K562 (cell line): Measurements from ENCODE around the gene ADRA2B. TPM values are rescaled to one million over a fixed set of nuclear protein-coding genes. Genes with fewer than 3 reads are reported as not detected.

Experiments
- ATAC-seq: fragments of 200-7000 bp; cut with Tn5 transposase; 3 replicates; pipeline ENCODE4 v1.9.1; 2020; ENCODE audit warnings: moderate library complexity
- BruUV-seq: library from RNA; stranded (reverse); fragments of 400-500 nt; replicated peaks from 2 replicates; lab custom pipeline; 2021; lab: Mats Ljungman, UMichigan
- CTCF ChIA-PET: fragments of 300-600 bp; formaldehyde crosslinking; extraction: SDS; loops from one replicate; lab custom pipeline; 2021; ENCODE audit warnings: low intra/inter-chr PET ratio; lab: Yijun Ruan, JAX
- POLR2A ChIA-PET: fragments of 300-600, 350-650 bp; sonication (Branson Sonifier 250); formaldehyde crosslinking; extraction: SDS; loops from one replicate; lab custom pipeline; 2021; ENCODE audit warnings: antibody characterized with exemption, inconsistent platforms; lab: Yijun Ruan, JAX
- DNase-seq, 4 experiments: peaks; one replicate each; pipeline versions ENCODE4 v3.0.0 to v3.0.0-alpha.2; 2011 to 2018; ENCODE audit warnings: low spot score in 3 of 4, mixed read lengths in 3 of 4; ENCODE audit errors: extremely low read depth in 1 of 4
- FAIRE-seq: peaks from 2 replicates; lab custom pipeline; 2011; peaks lifted over from hg19 to GRCh38; lab: Jason Lieb, UNC
- H2AFZ ChIP-seq: 2 replicates; pipeline ENCODE4 v1.6.0; 2011; ENCODE audit warnings: low read depth, low read length, control low read depth, inconsistent platforms
- H3K27ac ChIP-seq: fragments of 200-600 bp; 3 replicates; pipeline ENCODE4 v1.8.0; 2011; ENCODE audit warnings: low read depth, mild to moderate bottlenecking, control low read depth, inconsistent platforms, low read length, moderate library complexity, mixed read lengths; ENCODE audit errors: extremely low read depth
- H3K27me3 ChIP-seq, 2 experiments: fragments of 300-600 bp in 1 of 2; 2 replicates in 1 of 2; 3 replicates in 1 of 2; pipeline versions ENCODE4 v1.6.0 to v1.8.0; 2011; ENCODE audit warnings: inconsistent platforms in 2 of 2, low read length in 2 of 2, mild to moderate bottlenecking in 1 of 2, mixed read lengths in 1 of 2, moderate library complexity in 1 of 2; ENCODE audit not compliant: control insufficient read depth in 2 of 2, insufficient read depth in 2 of 2
- H3K36me3 ChIP-seq: fragments of 300-600 bp; 3 replicates; pipeline ENCODE4 v1.8.0; 2011; ENCODE audit warnings: mild to moderate bottlenecking, low read length, inconsistent platforms; ENCODE audit not compliant: control insufficient read depth, insufficient read depth
- H3K4me1 ChIP-seq, 2 experiments: fragments of 200-600 bp in 1 of 2; replicated peaks in 1 of 2; 2 replicates in 1 of 2; 3 replicates in 1 of 2; pipeline versions ENCODE4 v1.5.1 to v1.8.0; 2011; ENCODE audit warnings: inconsistent platforms in 2 of 2, low read length in 2 of 2, mild to moderate bottlenecking in 1 of 2, mixed read lengths in 1 of 2, moderate library complexity in 1 of 2; ENCODE audit not compliant: control insufficient read depth in 2 of 2, insufficient read depth in 2 of 2
- H3K4me2 ChIP-seq: 2 replicates; pipeline ENCODE4 v1.6.1; 2011; ENCODE audit warnings: low read length, control low read depth, inconsistent platforms, mixed read lengths; ENCODE audit not compliant: insufficient read depth
- H3K4me3 ChIP-seq: fragments of 200-600 bp; sonication (generic), shearing (Covaris generic); 2 replicates; pipeline ENCODE4 v1.5.1; 2016; ENCODE audit warnings: control low read depth, inconsistent platforms
- H3K79me2 ChIP-seq: fragments of 200-600 bp; 3 replicates; pipeline ENCODE4 v1.8.0; 2011; ENCODE audit warnings: low read length, inconsistent platforms; ENCODE audit not compliant: control insufficient read depth, insufficient read depth
- H3K9ac ChIP-seq, 2 experiments: 2 replicates each; pipeline versions ENCODE4 v1.6.0 to v1.6.1; 2011; ENCODE audit warnings: low read depth in 2 of 2, low read length in 2 of 2, control low read depth in 1 of 2, inconsistent platforms in 1 of 2, mild to moderate bottlenecking in 1 of 2, mixed read lengths in 1 of 2; ENCODE audit not compliant: insufficient read depth in 1 of 2
- H3K9me1 ChIP-seq: one replicate; pipeline ENCODE4 v1.6.0; 2011; ENCODE audit warnings: inconsistent platforms, mild to moderate bottlenecking, low read length, moderate library complexity; ENCODE audit not compliant: control insufficient read depth, insufficient read depth
- H3K9me3 ChIP-seq: replicated peaks from 2 replicates; pipeline ENCODE4 v1.5.1; 2011; ENCODE audit warnings: low read depth, low read length, inconsistent platforms; ENCODE audit not compliant: control insufficient read depth, insufficient read depth
- H4K20me1 ChIP-seq: replicated peaks from 2 replicates; pipeline ENCODE4 v1.6.1; 2011; ENCODE audit warnings: low read length, inconsistent platforms, mixed read lengths; ENCODE audit not compliant: control insufficient read depth, insufficient read depth
- CAMTA2 ChIP-seq: fragments of 250-450 bp; sonication (Bioruptor Pico); conservative IDR thresholded peaks from 2 replicates; pipeline ENCODE4 v1.5.1; 2022
- CTBP1 ChIP-seq: fragments of 450-650 bp; IDR thresholded peaks from 2 replicates; pipeline ENCODE4 v1.6.1; 2016; ENCODE audit warnings: borderline replicate concordance
- DPF2 ChIP-seq: fragments of 450-650 bp; IDR thresholded peaks from 2 replicates; pipeline ENCODE4 v1.6.1; 2016
- ELF4 ChIP-seq: fragments of 450-650 bp; formaldehyde crosslinking; IDR thresholded peaks from 2 replicates; pipeline ENCODE4 v1.4.0; 2022; ENCODE audit warnings: missing genetic modification characterization
- GTF2B ChIP-seq: IDR thresholded peaks from 2 replicates; pipeline ENCODE4 v1.6.1; 2011; ENCODE audit not compliant: insufficient read length; ENCODE audit errors: extremely low read depth
- HCFC1 ChIP-seq: IDR thresholded peaks from 2 replicates; pipeline ENCODE4 v1.6.1; 2012; ENCODE audit warnings: low read depth, low read length, improper control_type of control experiment
- HDAC3 ChIP-seq: fragments of 450-650 bp; IDR thresholded peaks from 2 replicates; pipeline ENCODE4 v1.6.1; 2018; ENCODE audit warnings: borderline replicate concordance, mild to moderate bottlenecking, moderate library complexity; ENCODE audit not compliant: partially characterized antibody
- HMGN3 ChIP-seq: IDR thresholded peaks from 2 replicates; pipeline ENCODE4 v1.6.1; 2011; ENCODE audit warnings: borderline replicate concordance, low read depth, mild to moderate bottlenecking, mixed read lengths, low read length; ENCODE audit not compliant: insufficient read length; ENCODE audit errors: extremely low read depth
- NFXL1 ChIP-seq: fragments of 450-650 bp; formaldehyde crosslinking; IDR thresholded peaks from 2 replicates; pipeline ENCODE4 v1.4.0; 2021; ENCODE audit warnings: mild to moderate bottlenecking
- PHB2 ChIP-seq: fragments of 450-650 bp; IDR thresholded peaks from 2 replicates; pipeline ENCODE4 v1.6.1; 2017; ENCODE audit warnings: low read depth
- RB1 ChIP-seq: fragments of 450-650 bp; IDR thresholded peaks from 2 replicates; pipeline ENCODE4 v1.6.1; 2017; ENCODE audit warnings: low read depth, mild to moderate bottlenecking
- RCOR1 ChIP-seq, 2 experiments: IDR thresholded peaks; 2 replicates each; pipeline ENCODE4 v1.6.1; 2012; ENCODE audit warnings: low read depth in 2 of 2, low read length in 2 of 2, borderline replicate concordance in 1 of 2, improper control_type of control experiment in 1 of 2
- SMARCE1 ChIP-seq: fragments of 450-650 bp; IDR thresholded peaks from 2 replicates; pipeline ENCODE4 v1.7.1; 2016; ENCODE audit warnings: mild to moderate bottlenecking
- SNIP1 ChIP-seq: fragments of 450-650 bp; IDR thresholded peaks from 2 replicates; pipeline ENCODE4 v1.7.1; 2017; ENCODE audit warnings: low read depth, mild to moderate bottlenecking
- SRF ChIP-seq, 2 experiments: fragments of 250-450, 450-650 bp in 1 of 2; sonication (Bioruptor Pico) in 1 of 2; sonication (generic) in 1 of 2; formaldehyde crosslinking; IDR thresholded peaks; 2 replicates each; pipeline versions ENCODE4 v1.5.0 to v1.5.1; 2020 to 2022; ENCODE audit warnings: mild to moderate bottlenecking in 1 of 2, missing genetic modification reagents in 1 of 2
- SRSF1 ChIP-seq: fragments of 200-400 bp; formaldehyde crosslinking; IDR thresholded peaks from 2 replicates; pipeline ENCODE4 v1.6.1; 2017; ENCODE audit warnings: mild to moderate bottlenecking, low read depth, low read length, moderate library complexity
- SUPT5H ChIP-seq: fragments of 450-650 bp; IDR thresholded peaks from 2 replicates; pipeline ENCODE4 v1.6.1; 2016
- ZNF175 ChIP-seq: fragments of 200-800 bp; sonication (Bioruptor generic); IDR thresholded peaks from 2 replicates; pipeline ENCODE4 v1.6.1; 2016; ENCODE audit warnings: low read depth, mild to moderate bottlenecking, missing genetic modification characterization, missing compliant biosample characterization
- WGBS: fragments of 100-300 bp; shearing (Covaris generic); methylation state at CpG from one replicate; pipeline ENCODE4 v1.1.6; 2016; ENCODE audit warnings: low coverage, mixed read lengths; ENCODE audit not compliant: insufficient coverage; ENCODE audit errors: missing lambda C conversion rate; 5-methylcytosine and 5-hydroxymethylcytosine counted together
- in situ Hi-C: fragments of 300-500 bp; cut with MboI; formaldehyde crosslinking; loops from 4 replicates; pipeline ENCODE4 v1.15.0; 2018; ENCODE audit warnings: inconsistent platforms, mixed read lengths
- intact Hi-C: fragments of 100-400 bp; cut with micrococcal nuclease; formaldehyde crosslinking; loops from 2 replicates; pipeline ENCODE4 v1.14.2; 2022
- polyA plus RNA-seq, 8 experiments: library from polyadenylated mRNA; depleted of rRNA in 4 of 8; stranded (reverse) in 5 of 8; unstranded in 3 of 8; fragments of >200 nt; fragmentation: Nextera tagmentation in 2 of 8; fragmentation: Illumina TruSeq in 1 of 8; extraction: Ambion mirVana in 2 of 8; extraction: Trizol in 1 of 8; gene quantifications; 2 replicates each; pipeline versions ENCODE4 v1.2.1 to v1.2.3, GENCODE V29; 2011 to 2014; ENCODE audit warnings: inconsistent platforms in 1 of 8, missing spikeins in 1 of 8
- total RNA-seq, 7 experiments: library from RNA; depleted of rRNA in 6 of 7; stranded (reverse); fragments of >200 nt in 6 of 7; fragmentation: Illumina TruSeq in 2 of 7; extraction: Trizol in 2 of 7; gene quantifications; 2 replicates each; pipeline versions ENCODE4 v1.2.1 to v1.2.3, GENCODE V29; 2011 to 2021; ENCODE audit warnings: low replicate concordance in 1 of 7
- TF ChIP-seq, protein P1 (sequence below): fragments of 450-650 bp; formaldehyde crosslinking; IDR thresholded peaks from 2 replicates; pipeline ENCODE4 v1.4.0; 2020; ENCODE audit warnings: mild to moderate bottlenecking, moderate library complexity

Gene ADRA2B
- total and polyA plus RNA-seq, 9 of the 15 experiments (the other 6 are each of a cell fraction or from before 2014, with no cell fraction given) = not detected

DNA sequence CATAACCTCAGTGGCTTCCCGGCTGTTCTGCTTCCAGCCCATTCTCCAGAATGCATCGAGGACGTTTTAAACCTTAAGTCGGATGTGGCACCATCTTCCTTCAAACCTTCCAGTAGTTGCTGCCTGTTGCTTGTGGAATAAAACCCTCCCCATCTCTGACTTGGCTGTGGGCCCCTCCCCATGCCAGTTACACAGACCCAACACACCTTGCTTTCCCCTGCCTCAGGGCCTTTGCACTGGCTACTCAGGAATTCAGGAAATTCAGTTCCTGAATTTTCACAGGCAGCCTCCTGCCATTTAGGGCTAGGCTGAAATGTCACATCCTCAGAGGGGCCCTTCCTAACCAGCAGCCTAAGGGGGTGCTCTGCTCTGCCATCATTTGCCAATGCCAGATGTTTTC, 5.0 kb upstream of the ADRA2B start:
- no peak for TF ChIP-seq PHB2
- TF ChIP-seq HCFC1 = no peak
- no peak for TF ChIP-seq GTF2B
- TF ChIP-seq ZNF175 (CRISPR knock-in tag) = no peak
- no peak for TF ChIP-seq DPF2
- TF ChIP-seq HMGN3 = no peak
- no peak for TF ChIP-seq HDAC3
- TF ChIP-seq SUPT5H = no peak
- no peak for TF ChIP-seq SRF (CRISPR knock-in tag; IDR thresholded peaks at IDR 0.05)
- TF ChIP-seq, protein P1, sequence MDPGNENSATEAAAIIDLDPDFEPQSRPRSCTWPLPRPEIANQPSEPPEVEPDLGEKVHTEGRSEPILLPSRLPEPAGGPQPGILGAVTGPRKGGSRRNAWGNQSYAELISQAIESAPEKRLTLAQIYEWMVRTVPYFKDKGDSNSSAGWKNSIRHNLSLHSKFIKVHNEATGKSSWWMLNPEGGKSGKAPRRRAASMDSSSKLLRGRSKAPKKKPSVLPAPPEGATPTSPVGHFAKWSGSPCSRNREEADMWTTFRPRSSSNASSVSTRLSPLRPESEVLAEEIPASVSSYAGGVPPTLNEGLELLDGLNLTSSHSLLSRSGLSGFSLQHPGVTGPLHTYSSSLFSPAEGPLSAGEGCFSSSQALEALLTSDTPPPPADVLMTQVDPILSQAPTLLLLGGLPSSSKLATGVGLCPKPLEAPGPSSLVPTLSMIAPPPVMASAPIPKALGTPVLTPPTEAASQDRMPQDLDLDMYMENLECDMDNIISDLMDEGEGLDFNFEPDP (CRISPR knock-in tag) = no peak
- no peak for TF ChIP-seq CAMTA2 (CRISPR knock-in tag)
- TF ChIP-seq RB1 = no peak
- no peak for TF ChIP-seq SRSF1
- no peak for TF ChIP-seq NFXL1 (CRISPR knock-in tag)
- TF ChIP-seq ELF4 (CRISPR knock-in tag) = no peak
- no peak for TF ChIP-seq SNIP1
- no peak for TF ChIP-seq CTBP1
- no peak for TF ChIP-seq RCOR1 (IDR thresholded peaks at IDR 0.05; ENCODE audit: borderline replicate concordance in 1 of 2, low read depth in 2 of 2, low read length in 2 of 2)
- TF ChIP-seq SMARCE1 = no peak
- TF ChIP-seq, all 486 proteins: peak for 0

More for the DNA sequence above, 5.0 kb upstream of the ADRA2B start:
- intact Hi-C loops (no loop called here), in situ Hi-C loops (no loop called here)
- H3K27ac ChIP-seq = no peak overlapping the region
- H3K4me1 ChIP-seq = peaks cover 3 to 25% of the 10 kb centered on the region in 2 experiments; a peak in 4 of 5 replicates
- peaks cover 29 to 84% of the 10 kb centered on the region in 2 experiments; a peak in 4 of 5 replicates for H3K27me3 ChIP-seq
- peaks cover 17% of the 10 kb centered on the region for H4K20me1 ChIP-seq
- 5% methylated on average over 4 of the region's 4 CpGs for WGBS
- CTCF ChIA-PET = no interaction called here
- H2AFZ ChIP-seq = no peak overlapping the region
- DNase-seq (no peak), FAIRE-seq (no peak), ATAC-seq (no peak)
- no peaks in the 10 kb centered on the region for H3K9me1 ChIP-seq
- H3K4me2 ChIP-seq = no peak overlapping the region
- BruUV-seq = no TSS peak
- H3K79me2 ChIP-seq = no peaks in the 10 kb centered on the region
- POLR2A ChIA-PET = no interaction called here
- no peak overlapping the region for H3K4me3 ChIP-seq
- H3K36me3 ChIP-seq = no peaks in the 10 kb centered on the region
- no peak overlapping the region for H3K9ac ChIP-seq
- H3K9me3 ChIP-seq = no peaks in the 10 kb centered on the region
